GM10847 (cell line): ENCODE measurements around the gene PNMA5.

Source experiments
- POLR2A ChIP-seq: IDR thresholded peaks from 2 replicates; pipeline ENCODE4 v1.6.1; 2011; ENCODE audit not compliant: insufficient read length; ENCODE audit errors: extremely low read depth

The PNMA5 gene

DNA sequence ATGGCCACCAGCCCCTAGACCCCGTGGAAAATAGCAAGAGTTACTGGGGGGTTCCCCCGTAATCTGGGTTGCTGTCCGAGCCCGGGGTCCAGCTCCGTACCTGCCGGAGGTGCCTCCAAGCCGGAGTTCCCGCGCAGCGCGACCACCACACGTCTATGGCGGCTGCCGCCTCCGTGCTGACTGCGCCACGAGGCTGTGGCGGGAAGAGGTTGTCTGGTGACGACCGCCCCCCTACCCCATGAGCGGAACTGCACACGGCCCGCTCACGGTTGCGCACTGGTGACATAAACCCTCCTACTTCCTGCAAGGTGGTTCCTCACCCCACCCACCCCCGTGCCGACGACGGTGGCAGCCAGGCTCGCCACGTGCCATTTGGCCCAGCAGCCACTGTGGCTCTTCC lies at the start of gene PNMA5:
PNMA5 (minus strand) TSS at position 184 of the 400 bp plus-strand sequence. CDS start 2,518 bp downstream, outside the sequence.
- TF ChIP-seq POLR2A = no peak

DNA sequence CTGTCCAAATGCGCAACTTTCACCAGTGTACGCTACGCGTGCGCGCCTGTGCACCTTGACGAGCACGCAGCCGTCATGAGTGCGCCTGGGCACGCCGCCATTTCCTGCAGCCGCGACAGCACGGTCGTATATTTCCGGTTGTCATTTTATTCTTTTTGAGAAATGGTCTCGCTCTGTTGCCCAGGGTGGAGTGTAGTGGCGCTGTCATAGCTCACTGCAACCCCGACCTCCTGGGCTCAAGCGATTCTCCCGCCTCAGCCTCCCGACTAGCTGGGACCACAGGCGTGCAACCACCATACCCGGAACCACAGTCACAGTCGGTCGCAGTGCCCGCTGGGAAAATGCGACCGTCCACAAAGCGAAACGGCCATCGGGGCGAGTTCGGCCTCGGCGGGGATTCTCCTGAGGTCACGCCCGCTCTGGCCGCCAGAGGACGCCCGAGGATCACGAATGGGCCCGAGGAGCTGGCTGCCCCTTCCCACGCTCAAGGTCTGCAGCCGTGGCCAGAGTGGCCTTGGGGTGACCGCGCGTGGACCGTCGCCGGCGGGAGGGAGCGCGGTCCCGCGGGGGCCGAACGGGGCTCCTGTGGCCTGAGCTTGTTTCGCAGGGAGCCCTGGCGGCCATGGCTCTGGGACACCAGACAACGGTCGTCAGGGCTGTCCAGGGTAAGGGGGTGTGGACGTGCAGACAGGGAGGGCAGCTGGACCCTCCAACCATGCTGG lies 38.6 kb upstream of the PNMA5 start:
- peak; percentile 22 for TF ChIP-seq POLR2A

DNA sequence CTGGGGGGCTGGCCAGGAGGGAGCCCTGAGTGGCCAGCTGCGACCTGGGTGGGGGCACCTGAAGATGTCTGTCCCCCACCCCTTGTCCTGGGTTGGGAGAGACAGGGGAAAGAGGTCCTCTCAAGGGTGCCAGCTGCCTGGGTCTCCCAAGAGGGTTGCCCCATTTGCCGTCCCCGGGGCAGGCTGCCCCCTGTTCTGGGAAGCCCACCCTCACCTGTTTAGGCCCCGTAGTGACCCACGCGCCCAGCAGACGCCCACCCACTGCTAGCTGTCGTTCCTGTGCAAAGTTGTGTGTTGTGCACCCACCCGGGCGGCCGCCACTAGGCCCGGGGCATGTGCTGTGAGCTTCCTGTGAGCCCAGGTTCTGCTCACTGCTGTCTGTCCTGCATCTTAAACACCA lies 36.9 kb upstream of the PNMA5 start:
- no peak for TF ChIP-seq POLR2A

- no peak for TF ChIP-seq POLR2A
These were observed 36.0 kb upstream of the PNMA5 start for GRCh38 chrX:153029875-153030274.

- TF ChIP-seq POLR2A = no peak
These were observed 35.2 kb upstream of the PNMA5 start for GRCh38 chrX:153029162-153029561.

DNA sequence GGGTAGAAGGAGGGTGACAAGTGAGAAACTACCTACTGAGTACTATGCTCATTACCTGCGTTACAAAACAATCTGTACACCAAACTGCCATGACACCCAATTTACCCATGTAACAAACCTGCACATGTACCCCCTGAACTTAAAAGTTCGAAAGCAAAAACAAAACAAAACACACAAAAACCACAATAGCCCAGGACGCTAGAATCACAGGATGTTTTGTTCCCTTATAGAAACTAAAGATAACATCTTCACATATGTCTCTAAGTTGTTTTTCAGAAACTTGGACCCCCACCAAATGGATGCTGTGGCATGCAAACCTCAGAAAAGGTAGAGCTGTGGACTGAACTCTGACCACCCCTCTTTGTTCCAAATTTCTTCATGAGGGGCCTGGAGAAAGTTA lies 25.2 kb upstream of the PNMA5 start:
- TF ChIP-seq POLR2A = no peak

DNA sequence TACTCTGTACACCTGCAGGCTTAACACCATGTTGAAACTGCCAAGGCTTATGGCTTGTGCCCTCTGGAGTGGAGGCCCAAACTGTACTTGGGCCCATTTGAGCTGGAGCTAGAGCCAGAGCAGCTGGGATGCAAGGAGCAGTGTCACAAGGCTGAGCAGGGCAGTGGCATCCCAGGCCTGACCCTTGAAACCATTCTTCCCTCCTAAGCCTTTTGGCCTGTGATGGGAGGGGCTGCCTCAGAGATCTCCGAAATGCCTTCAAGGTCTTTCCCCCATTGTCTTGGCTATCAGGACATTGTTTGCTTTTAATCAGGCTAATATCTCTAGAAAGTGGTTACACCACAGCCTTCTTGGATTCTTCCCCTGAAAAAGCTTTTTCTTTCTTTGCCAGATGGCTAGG lies 10.9 kb upstream of the PNMA5 start:
- no peak for TF ChIP-seq POLR2A

DNA sequence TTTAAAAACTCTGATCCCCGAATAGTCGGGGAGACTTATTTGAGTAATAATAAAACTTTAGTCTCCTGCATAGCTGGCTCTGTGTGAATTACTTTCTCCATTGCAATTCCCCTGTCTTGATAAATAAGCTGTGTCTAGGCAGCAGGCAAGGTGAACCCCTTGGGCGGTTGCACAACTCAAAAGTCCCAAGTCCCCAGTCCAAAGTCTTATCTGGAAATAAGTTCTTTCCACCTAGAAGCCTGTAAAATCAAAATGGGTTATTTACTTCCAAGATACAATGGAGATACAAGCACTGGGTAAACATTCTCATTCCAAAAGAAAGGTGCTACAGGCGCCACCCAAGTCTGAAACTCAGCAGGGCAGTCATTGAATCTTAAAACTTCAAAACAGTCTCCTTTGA lies 10.1 kb upstream of the PNMA5 start:
- TF ChIP-seq POLR2A = no peak

GRCh38 chrX:152997337-152997736 lies 3.4 kb upstream of the PNMA5 start:
- no peak for TF ChIP-seq POLR2A

DNA sequence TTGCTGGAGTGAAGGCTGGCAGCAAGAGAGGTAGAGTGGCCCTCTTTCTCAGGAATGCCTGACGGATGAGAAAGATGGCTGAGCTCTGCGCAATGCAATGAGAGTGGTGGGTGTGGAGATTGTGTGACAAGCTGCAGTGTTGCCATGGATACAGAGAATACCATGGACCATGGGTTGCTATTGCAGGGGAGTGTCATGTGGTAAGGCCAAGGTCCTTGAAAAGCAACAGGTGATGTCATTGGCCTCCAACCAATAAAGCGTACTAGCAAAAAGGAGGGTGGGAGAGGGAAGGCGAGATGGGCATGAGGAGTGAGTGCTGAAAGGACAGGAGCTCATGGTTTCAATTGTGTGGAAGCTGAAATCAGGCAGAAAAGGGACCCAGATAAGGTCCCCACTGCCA lies 1.8 kb downstream of the PNMA5 start:
- TF ChIP-seq POLR2A = no peak

GRCh38 chrX:152991123-152991522 lies 2.8 kb downstream of the PNMA5 start:
- no peak for TF ChIP-seq POLR2A

DNA sequence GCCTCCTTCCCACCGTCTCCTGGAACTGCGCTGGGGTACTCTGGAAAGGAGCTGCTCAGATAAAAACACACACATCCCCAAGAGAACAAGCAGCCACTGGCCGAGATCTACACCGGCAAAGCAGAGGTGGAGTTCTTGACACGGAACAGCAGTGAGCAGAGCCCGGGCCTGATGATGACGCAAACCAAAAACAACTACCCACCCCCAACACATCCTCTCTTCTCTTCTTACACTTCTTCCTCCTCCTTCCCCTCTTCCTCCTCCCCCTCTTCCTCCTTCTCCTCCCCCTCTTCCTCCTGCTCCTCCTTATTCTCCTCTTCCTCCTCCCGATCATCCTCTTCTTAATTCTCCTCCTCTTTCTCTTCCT lies 4.6 kb downstream of the PNMA5 start:
- TF ChIP-seq POLR2A = no peak

DNA sequence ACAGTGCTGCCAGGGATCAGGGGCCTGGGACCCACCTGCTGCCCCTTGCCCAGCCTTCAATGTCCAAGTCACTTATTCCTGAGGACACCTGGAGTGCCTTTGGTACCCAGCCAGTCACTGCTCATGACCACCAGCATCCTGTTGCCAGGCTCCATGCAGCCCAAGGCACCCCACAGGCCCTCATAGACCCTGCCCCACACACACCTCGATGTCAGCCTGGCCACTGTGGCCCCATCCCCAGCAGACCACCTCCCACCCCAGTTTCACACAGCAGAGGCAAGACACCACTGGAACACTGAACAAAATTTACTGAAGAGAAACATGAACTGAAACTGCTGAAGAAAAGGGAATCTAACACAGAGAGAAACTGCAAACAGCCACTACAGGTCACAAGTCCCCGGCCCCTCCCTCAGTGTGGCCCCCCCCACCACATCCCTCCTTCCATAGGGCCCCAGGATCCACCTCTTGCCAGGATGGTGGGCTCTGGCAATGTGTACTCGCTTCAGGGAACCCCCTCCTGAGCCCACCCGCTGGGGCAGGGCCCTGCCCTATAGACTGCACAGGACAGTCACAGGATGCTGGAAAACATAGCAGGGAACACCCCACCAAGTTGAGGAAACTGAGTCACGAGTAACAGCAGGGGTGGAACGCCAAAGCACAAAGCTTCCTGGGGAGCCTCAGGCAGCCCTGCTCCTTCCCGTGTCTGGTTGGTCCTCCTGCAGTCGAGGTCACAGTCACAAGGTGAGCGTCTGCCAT lies 5.2 kb downstream of the PNMA5 start:
- no peak for TF ChIP-seq POLR2A

- no peak for TF ChIP-seq POLR2A
These were observed 6.1 kb downstream of the PNMA5 start for GRCh38 chrX:152987801-152988200.

- no peak for TF ChIP-seq POLR2A
These were observed 25.7 kb downstream of the PNMA5 start for GRCh38 chrX:152968193-152968592.

GRCh38 chrX:152960115-152960514 lies 33.8 kb downstream of the PNMA5 start:
- TF ChIP-seq POLR2A = no peak

GRCh38 chrX:152959626-152960025 lies 34.3 kb downstream of the PNMA5 start:
- TF ChIP-seq POLR2A = no peak
